Measurements from ENCODE around the gene ZDHHC14. TPM values are rescaled to one million over a fixed set of nuclear protein-coding genes. Genes with fewer than 3 reads are reported as not detected.

Gene ZDHHC14
- total and polyA plus RNA-seq, 2 experiments from 2014 or later: 3.0 to 7.4 TPM

DNA sequence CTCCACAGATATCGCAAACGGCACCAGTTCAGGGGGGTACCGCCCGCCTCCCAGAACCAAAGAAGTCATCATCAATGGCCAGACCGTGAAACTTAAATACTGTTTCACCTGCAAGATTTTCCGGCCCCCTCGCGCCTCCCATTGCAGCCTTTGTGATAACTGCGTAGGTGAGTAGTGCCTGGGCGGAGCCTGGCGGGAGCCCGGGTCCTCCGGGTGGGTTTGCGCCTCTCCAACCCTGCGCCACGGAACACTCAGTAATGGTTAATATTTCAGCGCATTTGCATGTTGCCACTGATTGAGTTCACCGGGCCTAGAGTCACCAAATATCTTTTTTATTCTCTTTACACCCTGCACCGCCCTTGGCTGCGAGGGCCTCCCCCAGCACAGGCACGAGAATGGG is 212.0 kb downstream of the ZDHHC14 start (continued):
- TF ChIP-seq, protein P1, sequence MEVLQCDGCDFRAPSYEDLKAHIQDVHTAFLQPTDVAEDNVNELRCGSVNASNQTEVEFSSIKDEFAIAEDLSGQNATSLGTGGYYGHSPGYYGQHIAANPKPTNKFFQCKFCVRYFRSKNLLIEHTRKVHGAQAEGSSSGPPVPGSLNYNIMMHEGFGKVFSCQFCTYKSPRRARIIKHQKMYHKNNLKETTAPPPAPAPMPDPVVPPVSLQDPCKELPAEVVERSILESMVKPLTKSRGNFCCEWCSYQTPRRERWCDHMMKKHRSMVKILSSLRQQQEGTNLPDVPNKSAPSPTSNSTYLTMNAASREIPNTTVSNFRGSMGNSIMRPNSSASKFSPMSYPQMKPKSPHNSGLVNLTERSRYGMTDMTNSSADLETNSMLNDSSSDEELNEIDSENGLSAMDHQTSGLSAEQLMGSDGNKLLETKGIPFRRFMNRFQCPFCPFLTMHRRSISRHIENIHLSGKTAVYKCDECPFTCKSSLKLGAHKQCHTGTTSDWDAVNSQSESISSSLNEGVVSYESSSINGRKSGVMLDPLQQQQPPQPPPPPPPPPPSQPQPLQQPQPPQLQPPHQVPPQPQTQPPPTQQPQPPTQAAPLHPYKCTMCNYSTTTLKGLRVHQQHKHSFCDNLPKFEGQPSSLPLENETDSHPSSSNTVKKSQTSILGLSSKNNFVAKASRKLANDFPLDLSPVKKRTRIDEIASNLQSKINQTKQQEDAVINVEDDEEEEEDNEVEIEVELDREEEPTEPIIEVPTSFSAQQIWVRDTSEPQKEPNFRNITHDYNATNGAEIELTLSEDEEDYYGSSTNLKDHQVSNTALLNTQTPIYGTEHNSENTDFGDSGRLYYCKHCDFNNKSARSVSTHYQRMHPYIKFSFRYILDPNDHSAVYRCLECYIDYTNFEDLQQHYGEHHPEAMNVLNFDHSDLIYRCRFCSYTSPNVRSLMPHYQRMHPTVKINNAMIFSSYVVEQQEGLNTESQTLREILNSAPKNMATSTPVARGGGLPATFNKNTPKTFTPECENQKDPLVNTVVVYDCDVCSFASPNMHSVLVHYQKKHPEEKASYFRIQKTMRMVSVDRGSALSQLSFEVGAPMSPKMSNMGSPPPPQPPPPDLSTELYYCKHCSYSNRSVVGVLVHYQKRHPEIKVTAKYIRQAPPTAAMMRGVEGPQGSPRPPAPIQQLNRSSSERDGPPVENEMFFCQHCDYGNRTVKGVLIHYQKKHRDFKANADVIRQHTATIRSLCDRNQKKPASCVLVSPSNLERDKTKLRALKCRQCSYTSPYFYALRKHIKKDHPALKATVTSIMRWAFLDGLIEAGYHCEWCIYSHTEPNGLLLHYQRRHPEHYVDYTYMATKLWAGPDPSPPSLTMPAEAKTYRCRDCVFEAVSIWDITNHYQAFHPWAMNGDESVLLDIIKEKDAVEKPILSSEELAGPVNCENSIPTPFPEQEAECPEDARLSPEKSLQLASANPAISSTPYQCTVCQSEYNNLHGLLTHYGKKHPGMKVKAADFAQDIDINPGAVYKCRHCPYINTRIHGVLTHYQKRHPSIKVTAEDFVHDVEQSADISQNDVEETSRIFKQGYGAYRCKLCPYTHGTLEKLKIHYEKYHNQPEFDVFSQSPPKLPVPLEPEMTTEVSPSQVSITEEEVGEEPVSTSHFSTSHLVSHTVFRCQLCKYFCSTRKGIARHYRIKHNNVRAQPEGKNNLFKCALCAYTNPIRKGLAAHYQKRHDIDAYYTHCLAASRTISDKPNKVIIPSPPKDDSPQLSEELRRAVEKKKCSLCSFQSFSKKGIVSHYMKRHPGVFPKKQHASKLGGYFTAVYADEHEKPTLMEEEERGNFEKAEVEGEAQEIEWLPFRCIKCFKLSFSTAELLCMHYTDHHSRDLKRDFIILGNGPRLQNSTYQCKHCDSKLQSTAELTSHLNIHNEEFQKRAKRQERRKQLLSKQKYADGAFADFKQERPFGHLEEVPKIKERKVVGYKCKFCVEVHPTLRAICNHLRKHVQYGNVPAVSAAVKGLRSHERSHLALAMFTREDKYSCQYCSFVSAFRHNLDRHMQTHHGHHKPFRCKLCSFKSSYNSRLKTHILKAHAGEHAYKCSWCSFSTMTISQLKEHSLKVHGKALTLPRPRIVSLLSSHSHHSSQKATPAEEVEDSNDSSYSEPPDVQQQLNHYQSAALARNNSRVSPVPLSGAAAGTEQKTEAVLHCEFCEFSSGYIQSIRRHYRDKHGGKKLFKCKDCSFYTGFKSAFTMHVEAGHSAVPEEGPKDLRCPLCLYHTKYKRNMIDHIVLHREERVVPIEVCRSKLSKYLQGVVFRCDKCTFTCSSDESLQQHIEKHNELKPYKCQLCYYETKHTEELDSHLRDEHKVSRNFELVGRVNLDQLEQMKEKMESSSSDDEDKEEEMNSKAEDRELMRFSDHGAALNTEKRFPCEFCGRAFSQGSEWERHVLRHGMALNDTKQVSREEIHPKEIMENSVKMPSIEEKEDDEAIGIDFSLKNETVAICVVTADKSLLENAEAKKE (CRISPR knock-in tag; IDR thresholded peaks at IDR 0.05): no peak
- TF ChIP-seq EZH2phosphoT487 (IDR thresholded peaks at IDR 0.05; ENCODE audit: unreplicated experiment) (no peak), CTCF (conservative IDR thresholded peaks at IDR 0.05; ENCODE audit: low read depth in 2 of 2) (no peak), JUNB (IDR thresholded peaks at IDR 0.05; ENCODE audit: unreplicated experiment) (no peak)
- TF ChIP-seq, protein P2, sequence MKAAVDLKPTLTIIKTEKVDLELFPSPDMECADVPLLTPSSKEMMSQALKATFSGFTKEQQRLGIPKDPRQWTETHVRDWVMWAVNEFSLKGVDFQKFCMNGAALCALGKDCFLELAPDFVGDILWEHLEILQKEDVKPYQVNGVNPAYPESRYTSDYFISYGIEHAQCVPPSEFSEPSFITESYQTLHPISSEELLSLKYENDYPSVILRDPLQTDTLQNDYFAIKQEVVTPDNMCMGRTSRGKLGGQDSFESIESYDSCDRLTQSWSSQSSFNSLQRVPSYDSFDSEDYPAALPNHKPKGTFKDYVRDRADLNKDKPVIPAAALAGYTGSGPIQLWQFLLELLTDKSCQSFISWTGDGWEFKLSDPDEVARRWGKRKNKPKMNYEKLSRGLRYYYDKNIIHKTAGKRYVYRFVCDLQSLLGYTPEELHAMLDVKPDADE (IDR thresholded peaks at IDR 0.05): no peak

DNA sequence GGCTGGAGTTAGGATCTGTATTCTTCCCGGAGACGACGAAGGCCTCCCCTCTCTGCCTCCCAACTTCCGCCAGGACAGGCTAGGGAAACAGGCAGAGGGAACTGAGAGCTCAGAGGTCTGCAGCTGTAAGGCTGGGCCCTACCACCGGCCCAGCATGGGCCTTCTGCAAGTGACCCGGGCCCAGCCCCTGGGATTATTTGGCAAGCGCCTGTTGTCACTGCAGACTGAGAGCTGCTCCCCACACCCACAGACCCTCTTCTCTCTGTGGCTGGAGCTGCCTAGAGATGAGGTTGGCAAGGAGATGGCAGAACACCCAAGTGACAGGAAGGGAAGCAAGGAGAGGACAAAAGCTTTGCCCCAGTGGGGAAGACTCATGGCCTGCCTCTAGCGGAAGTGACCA is 212.6 kb downstream of the ZDHHC14 start:
- Histone ChIP-seq H3K4me1 (ENCODE audit: insufficient read depth) (no peaks in the 10 kb centered on the region), H4K20me1 (replicated peaks; ENCODE audit: insufficient read depth) (no peaks in the 10 kb centered on the region), H3K36me3 (ENCODE audit: insufficient read depth) (peaks cover 21% of the 10 kb centered on the region), H3K79me2 (replicated peaks; ENCODE audit: insufficient read depth) (no peaks in the 10 kb centered on the region), H2AFZ (0 out of 2 replicates have a peak overlapping the region, but pooled peaks have one; percentile 32), H3K27me3 (ENCODE audit: insufficient read depth) (no peaks in the 10 kb centered on the region), H3K4me3 (no peak overlapping the region), H3K27ac (ENCODE audit: low read depth) (no peak overlapping the region), H3F3A (replicated peaks; ENCODE audit: low read depth) (0 out of 2 replicates have a peak, but pooled peaks cover 3% of the 10 kb centered on the region), H3K9me2 (ENCODE audit: insufficient read depth) (peaks cover 4% of the 10 kb centered on the region), H3K4me2 (no peak overlapping the region)
- Mint-ChIP-seq H3K27ac (no peak overlapping the region; the same call in 1 of the 2 replicates), H3K9me3 (peaks cover 35% of the 10 kb centered on the region), H3K27me3 (ENCODE audit: insufficient read depth, low read depth, poor library complexity) (peaks cover 6% of the 10 kb centered on the region), H3K4me1 (peaks cover 8% of the 10 kb centered on the region), H3K4me3 (no peak overlapping the region), H3K36me3 (ENCODE audit: low read depth) (peaks cover 33% of the 10 kb centered on the region)
- no peak for DNase-seq (ENCODE audit: low spot score)
- ATAC-seq: peak; percentile 16; the same call in 2 of the 3 replicates
- TF ChIP-seq, protein P3, sequence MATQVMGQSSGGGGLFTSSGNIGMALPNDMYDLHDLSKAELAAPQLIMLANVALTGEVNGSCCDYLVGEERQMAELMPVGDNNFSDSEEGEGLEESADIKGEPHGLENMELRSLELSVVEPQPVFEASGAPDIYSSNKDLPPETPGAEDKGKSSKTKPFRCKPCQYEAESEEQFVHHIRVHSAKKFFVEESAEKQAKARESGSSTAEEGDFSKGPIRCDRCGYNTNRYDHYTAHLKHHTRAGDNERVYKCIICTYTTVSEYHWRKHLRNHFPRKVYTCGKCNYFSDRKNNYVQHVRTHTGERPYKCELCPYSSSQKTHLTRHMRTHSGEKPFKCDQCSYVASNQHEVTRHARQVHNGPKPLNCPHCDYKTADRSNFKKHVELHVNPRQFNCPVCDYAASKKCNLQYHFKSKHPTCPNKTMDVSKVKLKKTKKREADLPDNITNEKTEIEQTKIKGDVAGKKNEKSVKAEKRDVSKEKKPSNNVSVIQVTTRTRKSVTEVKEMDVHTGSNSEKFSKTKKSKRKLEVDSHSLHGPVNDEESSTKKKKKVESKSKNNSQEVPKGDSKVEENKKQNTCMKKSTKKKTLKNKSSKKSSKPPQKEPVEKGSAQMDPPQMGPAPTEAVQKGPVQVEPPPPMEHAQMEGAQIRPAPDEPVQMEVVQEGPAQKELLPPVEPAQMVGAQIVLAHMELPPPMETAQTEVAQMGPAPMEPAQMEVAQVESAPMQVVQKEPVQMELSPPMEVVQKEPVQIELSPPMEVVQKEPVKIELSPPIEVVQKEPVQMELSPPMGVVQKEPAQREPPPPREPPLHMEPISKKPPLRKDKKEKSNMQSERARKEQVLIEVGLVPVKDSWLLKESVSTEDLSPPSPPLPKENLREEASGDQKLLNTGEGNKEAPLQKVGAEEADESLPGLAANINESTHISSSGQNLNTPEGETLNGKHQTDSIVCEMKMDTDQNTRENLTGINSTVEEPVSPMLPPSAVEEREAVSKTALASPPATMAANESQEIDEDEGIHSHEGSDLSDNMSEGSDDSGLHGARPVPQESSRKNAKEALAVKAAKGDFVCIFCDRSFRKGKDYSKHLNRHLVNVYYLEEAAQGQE (IDR thresholded peaks at IDR 0.05; ENCODE audit: unreplicated experiment): no peak
- TF ChIP-seq NANOG (IDR thresholded peaks at IDR 0.05; ENCODE audit: borderline replicate concordance): no peak
- TF ChIP-seq, protein P2 (IDR thresholded peaks at IDR 0.05): no peak
